GM23338 (cell line): ENCODE measurements around the gene SYT12. TPM values are rescaled to one million over a fixed set of nuclear protein-coding genes. Genes with fewer than 3 reads are reported as not detected.

Experiments used
- ATAC-seq: fragments of 200-7000 bp; cut with Tn5 transposase; 3 replicates; pipeline ENCODE4 v1.9.1; 2020
- DNase-seq: peaks from one replicate; pipeline ENCODE4 v3.0.0-alpha.2; 2015; ENCODE audit warnings: low spot score
- H2AFZ ChIP-seq: fragments of 200-600 bp; sonication (generic); 2 replicates; pipeline ENCODE4 v1.8.0; 2016; ENCODE audit warnings: antibody characterized with exemption, mild to moderate bottlenecking, moderate library complexity
- H3F3A ChIP-seq: fragments of 200-600 bp; sonication (generic); replicated peaks from 2 replicates; pipeline ENCODE4 v1.8.0; 2017; ENCODE audit warnings: antibody characterized with exemption, mixed run types, low read depth
- H3K27ac ChIP-seq: fragments of 200-600 bp; sonication (generic); 2 replicates; pipeline ENCODE4 v1.6.1; 2016; ENCODE audit warnings: low read depth
- H3K27me3 ChIP-seq: fragments of 200-600 bp; sonication (generic); 2 replicates; pipeline ENCODE4 v1.8.0; 2016; ENCODE audit warnings: mild to moderate bottlenecking, mixed run types, moderate library complexity; ENCODE audit not compliant: insufficient read depth
- H3K36me3 ChIP-seq: fragments of 200-600 bp; sonication (generic); 2 replicates; pipeline ENCODE4 v1.8.0; 2016; ENCODE audit warnings: mild to moderate bottlenecking; ENCODE audit not compliant: insufficient read depth
- H3K4me1 ChIP-seq: fragments of 200-600 bp; sonication (generic); 2 replicates; pipeline ENCODE4 v1.8.0; 2016; ENCODE audit warnings: mild to moderate bottlenecking, moderate library complexity; ENCODE audit not compliant: insufficient read depth
- H3K4me2 ChIP-seq: fragments of 200-600 bp; sonication (generic); 2 replicates; pipeline ENCODE4 v1.7.1; 2017; ENCODE audit warnings: mixed run types
- H3K4me3 ChIP-seq: fragments of 200-600 bp; sonication (generic); 2 replicates; pipeline ENCODE4 v1.6.1; 2016; ENCODE audit warnings: mixed run types
- H3K79me2 ChIP-seq: fragments of 200-600 bp; sonication (generic); replicated peaks from 2 replicates; pipeline ENCODE4 v1.8.0; 2017; ENCODE audit warnings: mild to moderate bottlenecking; ENCODE audit not compliant: insufficient read depth
- H3K9me2 ChIP-seq: fragments of 200-600 bp; sonication (generic); 2 replicates; pipeline ENCODE4 v1.8.0; 2017; ENCODE audit not compliant: insufficient read depth
- H4K20me1 ChIP-seq: fragments of 200-600 bp; sonication (generic); replicated peaks from 2 replicates; pipeline ENCODE4 v1.8.0; 2017; ENCODE audit warnings: mild to moderate bottlenecking; ENCODE audit not compliant: insufficient read depth
- H3K27ac Mint-ChIP-seq: 2 replicates; pipeline ENCODE4 v1.8.0; 2020; ENCODE audit warnings: inconsistent platforms, mild to moderate bottlenecking, moderate library complexity, mixed read lengths
- H3K27me3 Mint-ChIP-seq: 3 replicates; pipeline ENCODE4 v1.8.0; 2022; ENCODE audit warnings: low read depth, mild to moderate bottlenecking, moderate library complexity, mixed read lengths, inconsistent platforms; ENCODE audit not compliant: insufficient read depth, poor library complexity
- H3K36me3 Mint-ChIP-seq: 3 replicates; pipeline ENCODE4 v1.8.0; 2021; ENCODE audit warnings: low read depth, mild to moderate bottlenecking, inconsistent platforms, moderate library complexity, mixed read lengths
- H3K4me1 Mint-ChIP-seq: 3 replicates; pipeline ENCODE4 v1.8.0; 2020; ENCODE audit warnings: mild to moderate bottlenecking, inconsistent platforms, mixed read lengths
- H3K4me3 Mint-ChIP-seq: 3 replicates; pipeline ENCODE4 v1.8.0; 2021; ENCODE audit warnings: moderate library complexity, mild to moderate bottlenecking, inconsistent platforms, mixed read lengths
- H3K9me3 Mint-ChIP-seq: 3 replicates; pipeline ENCODE4 v1.8.0; 2020; ENCODE audit warnings: moderate library complexity, mild to moderate bottlenecking, inconsistent platforms, mixed read lengths
- CREB1 ChIP-seq: fragments of 250-450 bp; sonication (Bioruptor Pico); IDR thresholded peaks from 2 replicates; pipeline ENCODE4 v1.5.0; 2020; ENCODE audit warnings: low read depth, mild to moderate bottlenecking, moderate library complexity
- CTCF ChIP-seq, 2 experiments: fragments of 200-600 bp in 1 of 2; sonication (generic) in 1 of 2; conservative IDR thresholded peaks; 2 replicates each; pipeline versions ENCODE4 v1.5.1 to v1.6.1; 2016 to 2017; ENCODE audit warnings: antibody characterized with exemption in 2 of 2, low read depth in 2 of 2, mild to moderate bottlenecking in 2 of 2, moderate library complexity in 1 of 2
- ETS1 ChIP-seq: IDR thresholded peaks from 2 replicates; pipeline ENCODE4 v1.6.1; 2016; ENCODE audit warnings: antibody characterized with exemption
- EZH2 ChIP-seq: fragments of 200-600 bp; sonication (generic); IDR thresholded peaks from one replicate; pipeline ENCODE4 v1.8.0; 2017; ENCODE audit warnings: antibody characterized with exemption, mild to moderate bottlenecking, low read depth; ENCODE audit not compliant: unreplicated experiment
- EZH2phosphoT487 ChIP-seq: fragments of 200-600 bp; sonication (generic); IDR thresholded peaks from one replicate; pipeline ENCODE4 v1.8.1; 2018; ENCODE audit warnings: antibody characterized with exemption; ENCODE audit not compliant: unreplicated experiment
- NANOG ChIP-seq: IDR thresholded peaks from 2 replicates; pipeline ENCODE4 v1.6.1; 2016; ENCODE audit warnings: antibody characterized with exemption, borderline replicate concordance
- REST ChIP-seq: IDR thresholded peaks from one replicate; pipeline ENCODE4 v1.6.1; 2018; ENCODE audit warnings: antibody characterized with exemption; ENCODE audit not compliant: unreplicated experiment
- ZNF114 ChIP-seq: fragments of 250-450 bp; sonication (Bioruptor Pico); IDR thresholded peaks from 2 replicates; pipeline ENCODE4 v1.5.0; 2020; ENCODE audit warnings: mild to moderate bottlenecking, moderate library complexity
- polyA plus RNA-seq: library from polyadenylated mRNA; unstranded; fragments of >200 nt; fragmentation: Nextera tagmentation; extraction: Ambion mirVana; gene quantifications from 2 replicates; pipeline ENCODE4 v1.2.1, GENCODE V29; 2016
- total RNA-seq: library from RNA; depleted of rRNA; stranded (reverse); fragments of >200 nt; shearing (Covaris generic); gene quantifications from 2 replicates; pipeline ENCODE4 v1.2.3, GENCODE V29; 2014

SYT12 gene
- total and polyA plus RNA-seq, 2 experiments from 2014 or later, result 0.92 to 2.5 TPM

GRCh38 chr11:67022961-67023956 lies at the start of gene SYT12 (continued):
- no peak for TF ChIP-seq REST

GRCh38 chr11:66973956-66974580 lies 48.9 kb upstream of the SYT12 start:
- H3K4me2 ChIP-seq, result 0 out of 2 replicates have a peak overlapping the region, but pooled peaks have one; percentile 26
- no peaks in the 10 kb centered on the region for H3F3A ChIP-seq
- H3K9me3 Mint-ChIP-seq, result peaks cover 4% of the 10 kb centered on the region
- no peak overlapping the region for H3K4me3 Mint-ChIP-seq
- H3K36me3 ChIP-seq, result no peaks in the 10 kb centered on the region
- H3K27me3 ChIP-seq, result no peaks in the 10 kb centered on the region
- peaks cover 15% of the 10 kb centered on the region for H3K27me3 Mint-ChIP-seq
- DNase-seq (no peak), ATAC-seq (no peak)
- H3K4me3 ChIP-seq, result no peak overlapping the region
- H3K4me1 ChIP-seq, result peaks cover 11% of the 10 kb centered on the region; the same call in 1 of the 2 replicates
- no peak overlapping the region for H2AFZ ChIP-seq
- H3K4me1 Mint-ChIP-seq, result peaks cover 7% of the 10 kb centered on the region; the same call in 2 of the 3 replicates
- no peaks in the 10 kb centered on the region for H3K79me2 ChIP-seq
- peaks cover 5% of the 10 kb centered on the region; the same call in 1 of the 2 replicates for H3K9me2 ChIP-seq
- no peak overlapping the region for H3K27ac Mint-ChIP-seq
- peaks cover 2% of the 10 kb centered on the region; the same call in 1 of the 3 replicates for H3K36me3 Mint-ChIP-seq
- peak overlapping the region; percentile 63; the same call in 1 of the 2 replicates for H3K27ac ChIP-seq
- H4K20me1 ChIP-seq, result no peaks in the 10 kb centered on the region
- TF ChIP-seq ZNF114 (CRISPR knock-in tag), result no peak
- TF ChIP-seq CREB1 (CRISPR knock-in tag), result no peak
- no peak for TF ChIP-seq EZH2phosphoT487
- no peak for TF ChIP-seq REST
- TF ChIP-seq ETS1, result no peak
- no peak for TF ChIP-seq CTCF (conservative IDR thresholded peaks at IDR 0.05; ENCODE audit: low read depth in 2 of 2)
- no peak for TF ChIP-seq EZH2
- no peak for TF ChIP-seq NANOG
